Thyroid gland (tissue), 4 donors: ENCODE measurements around the gene USP6NL.

ENCODE experiments used
- CTCF ChIP-seq, 6 experiments: fragments of 200-600 bp in 3 of 6; fragments of 450-650 bp in 3 of 6; sonication (generic) in 3 of 6; IDR thresholded peaks; one replicate each; pipeline ENCODE4 v1.5.1; 2016 to 2019; ENCODE audit warnings: antibody characterized with exemption in 6 of 6, mild to moderate bottlenecking in 2 of 6, inconsistent platforms in 1 of 6, moderate library complexity in 1 of 6
- POLR2A ChIP-seq, 2 donors: fragments of 450-650 bp; IDR thresholded peaks; one replicate each; pipeline ENCODE4 v1.6.1; 2017; ENCODE audit warnings: antibody characterized with exemption in 2 of 2, mild to moderate bottlenecking in 2 of 2, moderate library complexity in 1 of 2

- TF ChIP-seq POLR2A (IDR thresholded peaks at IDR 0.05) (no peak), CTCF (IDR thresholded peaks at IDR 0.05) (no peak)
These were observed 156.4 kb downstream of the USP6NL start for GRCh38 chr10:11454958-11455566.
